Uterus (tissue), 4 donors: ENCODE results near the gene SIN3B. TPM values are rescaled to one million over a fixed set of nuclear protein-coding genes. Genes with fewer than 3 reads are reported as not detected.
A peak's percentile ranks its signal among the peaks of the same experiment; 100 is the strongest.
"Not testable (repeated sequence)": the region's sequence is repeated elsewhere in the genome, so short reads cannot be mapped to it uniquely, and the experiment has no call there.

Source experiments
- DNase-seq, 2 donors: peaks; one replicate each; pipeline ENCODE4 v3.0.0-alpha.2; 2019 to 2020
- H3K27ac ChIP-seq, 2 donors: fragments of 200-600 bp; sonication (generic); 1 replicate in 1 of 2; 2 replicates in 1 of 2; pipeline ENCODE4 v1.5.1; 2016 to 2018
- H3K27me3 ChIP-seq, 2 donors: fragments of 200-600 bp; sonication (generic); one replicate each; pipeline ENCODE4 v1.5.1; 2018 to 2019; ENCODE audit warnings: control low read depth in 1 of 2
- H3K36me3 ChIP-seq, 2 donors: fragments of 200-600 bp; sonication (generic); one replicate each; pipeline ENCODE4 v1.5.1; 2019; ENCODE audit warnings: control low read depth in 1 of 2
- H3K4me1 ChIP-seq, 2 donors: fragments of 200-600 bp; sonication (generic); one replicate each; pipeline ENCODE4 v1.5.1; 2018 to 2019; ENCODE audit warnings: control low read depth in 1 of 2
- H3K4me3 ChIP-seq, 2 donors: fragments of 200-600 bp; sonication (generic); 1 replicate in 1 of 2; 2 replicates in 1 of 2; pipeline ENCODE4 v1.5.1; 2018 to 2019; ENCODE audit warnings: mild to moderate bottlenecking in 1 of 2
- H3K9me3 ChIP-seq, 2 donors: fragments of 200-600 bp; sonication (generic); one replicate each; pipeline ENCODE4 v1.5.1; 2019; ENCODE audit warnings: control low read depth in 1 of 2
- CTCF ChIP-seq, 4 experiments: fragments of 200-600 bp in 2 of 4; fragments of 450-650 bp in 2 of 4; sonication (generic) in 2 of 4; IDR thresholded peaks; one replicate each; pipeline ENCODE4 v1.5.1; 2016 to 2019; ENCODE audit warnings: antibody characterized with exemption in 4 of 4, mild to moderate bottlenecking in 2 of 4, moderate library complexity in 1 of 4
- POLR2A ChIP-seq, 2 donors: fragments of 450-650 bp; IDR thresholded peaks; one replicate each; pipeline ENCODE4 v1.6.1; 2016; ENCODE audit warnings: antibody characterized with exemption in 2 of 2, mild to moderate bottlenecking in 1 of 2, moderate library complexity in 1 of 2
- intact Hi-C: fragments of 100-400 bp; cut with DNase I; formaldehyde crosslinking; loops from one replicate; pipeline ENCODE4 v1.15.1; 2023; ENCODE audit warnings: low total_unique reads
- total RNA-seq, 4 donors: library from RNA; depleted of rRNA in 3 of 4; stranded (reverse); fragments of >200 nt in 3 of 4; gene quantifications; one replicate each; pipeline versions ENCODE4 v1.1.0 to v1.2.4, GENCODE V29; 2014 to 2023
- donor health status: DM: yes; HTN: yes; CAD: no.

The SIN3B gene
- total RNA-seq, 4 donors from 2014 or later: 21.2 to 149 (median 92.3) TPM

- H3K4me1 ChIP-seq: no peaks in the 10 kb centered on the region
- TF ChIP-seq POLR2A (IDR thresholded peaks at IDR 0.05) (no peak), CTCF (IDR thresholded peaks at IDR 0.05) (no peak)
- H3K27ac ChIP-seq: peak overlapping the region; percentile 28 to 46
- no peaks in the 10 kb centered on the region for H3K27me3 ChIP-seq
- no peaks in the 10 kb centered on the region for H3K9me3 ChIP-seq
- intact Hi-C loops: no loop called here
- no peaks in the 10 kb centered on the region for H3K36me3 ChIP-seq
- no peak for DNase-seq
- H3K4me3 ChIP-seq: no peak overlapping the region
Observed at GRCh38 chr19:16872728-16873127, 43.5 kb downstream of the SIN3B start.

- Histone ChIP-seq H3K27me3 (no peaks in the 10 kb centered on the region), H3K9me3 (no peaks in the 10 kb centered on the region), H3K4me1 (no peaks in the 10 kb centered on the region), H3K4me3 (no peak overlapping the region), H3K27ac (no peak overlapping the region), H3K36me3 (no peaks in the 10 kb centered on the region)
- intact Hi-C loops: no loop called here
- no peak for DNase-seq
- TF ChIP-seq CTCF (IDR thresholded peaks at IDR 0.05) (no peak), POLR2A (IDR thresholded peaks at IDR 0.05) (no peak)
Observed at GRCh38 chr19:16873594-16873993, 44.4 kb downstream of the SIN3B start.

- DNase-seq: no peak
- no peak overlapping the region for H3K4me3 ChIP-seq
- no peak overlapping the region for H3K27ac ChIP-seq
- TF ChIP-seq CTCF (IDR thresholded peaks at IDR 0.05) (no peak), POLR2A (IDR thresholded peaks at IDR 0.05) (no peak)
- no peaks in the 10 kb centered on the region for H3K36me3 ChIP-seq
- no peaks in the 10 kb centered on the region for H3K9me3 ChIP-seq
- intact Hi-C loops: no loop called here
- no peaks in the 10 kb centered on the region for H3K27me3 ChIP-seq
- no peaks in the 10 kb centered on the region for H3K4me1 ChIP-seq
Observed at GRCh38 chr19:16874250-16874977, 45.2 kb downstream of the SIN3B start.

- H3K27me3 ChIP-seq, H3K27ac ChIP-seq, H3K4me1 ChIP-seq, H3K4me3 ChIP-seq, DNase-seq, H3K9me3 ChIP-seq, H3K36me3 ChIP-seq, intact Hi-C loops: not testable (repeated sequence)
Observed at GRCh38 chr19:16874978-16875299, 45.7 kb downstream of the SIN3B start.

- Histone ChIP-seq H3K9me3 (no peaks in the 10 kb centered on the region), H3K27ac (no peak overlapping the region), H3K27me3 (no peaks in the 10 kb centered on the region), H3K4me1 (no peaks in the 10 kb centered on the region), H3K4me3 (no peak overlapping the region), H3K36me3 (no peaks in the 10 kb centered on the region)
- TF ChIP-seq CTCF (IDR thresholded peaks at IDR 0.05) (no peak), POLR2A (IDR thresholded peaks at IDR 0.05) (no peak)
- intact Hi-C loops: no loop called here
- DNase-seq: no peak
Observed at GRCh38 chr19:16875584-16876555, 46.7 kb downstream of the SIN3B start.
